ENCODE measurements around the gene NMT1.
A peak's percentile ranks its signal among the peaks of the same experiment; 100 is the strongest.
"Not testable (repeated sequence)": the region's sequence is repeated elsewhere in the genome, so short reads cannot be mapped to it uniquely, and the experiment has no call there.

NMT1 gene

DNA sequence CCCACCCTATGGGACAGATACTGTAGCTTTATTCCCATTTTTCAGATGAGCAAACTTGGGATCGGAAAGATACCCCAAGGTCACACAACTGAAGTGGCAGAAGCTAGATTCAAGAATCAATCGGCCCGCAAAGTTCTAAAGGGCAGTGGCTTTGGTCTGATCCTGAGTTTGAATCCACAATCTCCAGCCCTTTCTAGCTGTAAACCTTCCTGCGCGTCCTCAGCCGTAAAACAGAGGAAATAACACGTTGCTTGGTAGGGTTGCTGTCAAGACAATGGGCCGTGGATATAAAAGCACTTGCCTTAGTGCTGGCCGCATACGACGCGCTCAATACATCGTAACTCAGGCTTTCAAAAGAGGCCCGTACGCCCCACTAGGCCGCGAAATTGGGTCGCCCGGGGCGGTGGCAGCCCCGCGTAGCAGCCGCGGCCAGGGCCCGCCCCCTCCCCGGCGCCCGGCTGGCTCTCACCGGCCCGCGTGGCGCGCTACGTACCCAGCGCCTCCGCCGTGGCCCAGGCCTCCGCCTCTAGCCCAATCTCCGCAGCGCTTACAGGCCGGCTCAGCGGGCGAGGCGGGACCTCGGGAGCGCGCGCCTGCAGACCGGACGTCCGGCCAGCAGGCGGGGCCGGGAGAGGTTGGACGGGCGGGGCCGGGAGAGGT is 9.9 kb upstream of the NMT1 start, which contains the start of gene DCAKD:
TSS of gene DCAKD (minus strand) at position 573 of the 660 bp plus-strand sequence. CDS start 16,747 bp downstream, outside the sequence.
- Histone ChIP-seq H3K9me3 (ENCODE audit: control insufficient read depth, low read length) (no peaks in the 10 kb centered on the region), H3K4me3 (ENCODE audit: insufficient read depth, low read depth, low read length, poor library complexity, severe bottlenecking) (peak within 1 kb of the TSS; percentile 57), H3K27ac (ENCODE audit: insufficient read depth, low read length, poor library complexity, severe bottlenecking) (peak within 1 kb of the TSS; percentile 87), H3K27me3 (replicated peaks; ENCODE audit: control insufficient read depth, insufficient read depth, low read length, poor library complexity, severe bottlenecking) (no peaks in the 10 kb centered on the region), H3K36me3 (ENCODE audit: control insufficient read depth, insufficient read depth, low read length) (no peaks in the 10 kb centered on the region), H3K4me1 (ENCODE audit: control insufficient read depth, insufficient read depth, low read length, poor library complexity, severe bottlenecking) (peaks cover 14% of the 10 kb centered on the region)
- peak; percentile 83 to 88 (median 84) for DNase-seq

DNA sequence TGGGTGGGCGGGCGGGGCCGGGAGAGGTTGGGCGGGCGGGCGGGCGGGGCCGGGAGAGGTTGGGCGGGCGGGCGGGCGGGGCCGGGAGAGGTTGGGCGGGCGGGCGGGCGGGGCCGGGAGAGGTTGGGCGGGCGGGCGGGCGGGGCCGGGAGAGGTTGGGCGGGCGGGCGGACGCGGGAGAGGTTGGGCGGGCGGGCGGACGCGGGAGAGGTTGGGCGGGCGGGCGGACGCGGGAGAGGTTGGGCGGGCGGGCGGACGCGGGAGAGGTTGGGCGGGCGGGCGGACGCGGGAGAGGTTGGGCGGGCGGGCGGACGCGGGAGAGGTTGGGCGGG is 9.4 kb upstream of the NMT1 start:
- DNase-seq; H3K4me3 ChIP-seq (ENCODE audit: insufficient read depth, low read depth, low read length, poor library complexity, severe bottlenecking); H3K36me3 ChIP-seq (ENCODE audit: control insufficient read depth, insufficient read depth, low read length); H3K9me3 ChIP-seq (ENCODE audit: control insufficient read depth, low read length); H3K27me3 ChIP-seq (replicated peaks; ENCODE audit: control insufficient read depth, insufficient read depth, low read length, poor library complexity, severe bottlenecking): not testable (repeated sequence)
- H3K27ac ChIP-seq (ENCODE audit: insufficient read depth, low read length, poor library complexity, severe bottlenecking), result peak overlapping the region; percentile 70
- H3K4me1 ChIP-seq (ENCODE audit: control insufficient read depth, insufficient read depth, low read length, poor library complexity, severe bottlenecking), result peaks cover 14% of the 10 kb centered on the region

DNA sequence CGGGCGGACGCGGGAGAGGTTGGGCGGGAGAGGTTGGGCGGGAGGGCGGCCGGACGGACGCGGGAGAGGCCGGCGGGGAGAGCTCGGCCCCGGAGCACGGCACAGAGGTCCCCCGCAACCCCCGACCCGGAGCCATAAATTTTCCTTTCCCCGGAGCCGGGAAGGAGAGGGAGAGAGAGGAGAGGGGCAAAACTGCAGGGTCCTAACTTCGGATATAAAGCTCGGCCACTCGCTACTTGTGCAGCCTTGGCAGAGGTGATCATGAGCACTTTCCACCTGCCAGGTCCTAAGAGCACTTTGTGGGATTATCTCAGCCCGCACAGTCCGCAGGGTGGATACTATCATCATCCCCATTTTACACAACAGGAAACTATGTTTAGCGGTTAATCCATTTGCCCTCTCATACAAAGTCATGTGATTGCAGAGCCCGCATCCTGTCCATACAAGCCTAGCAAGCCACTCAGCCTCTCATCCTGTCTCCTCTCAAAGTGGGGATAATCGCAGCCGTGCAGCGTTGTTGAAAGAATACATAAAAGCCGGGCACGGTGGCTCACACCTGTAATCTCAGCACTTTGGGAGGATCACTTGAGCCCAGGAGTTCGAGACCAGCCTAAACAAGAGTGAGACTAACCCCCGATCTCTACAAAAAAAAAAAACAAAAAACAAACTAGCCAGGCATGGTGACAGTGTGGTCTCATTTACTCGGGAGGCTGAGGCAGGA is 8.9 kb upstream of the NMT1 start:
- Histone ChIP-seq H3K9me3 (ENCODE audit: control insufficient read depth, low read length) (no peaks in the 10 kb centered on the region), H3K36me3 (ENCODE audit: control insufficient read depth, insufficient read depth, low read length) (no peaks in the 10 kb centered on the region), H3K4me3 (ENCODE audit: insufficient read depth, low read depth, low read length, poor library complexity, severe bottlenecking) (peak overlapping the region; percentile 43), H3K27me3 (replicated peaks; ENCODE audit: control insufficient read depth, insufficient read depth, low read length, poor library complexity, severe bottlenecking) (no peaks in the 10 kb centered on the region), H3K4me1 (ENCODE audit: control insufficient read depth, insufficient read depth, low read length, poor library complexity, severe bottlenecking) (peaks cover 14% of the 10 kb centered on the region), H3K27ac (ENCODE audit: insufficient read depth, low read length, poor library complexity, severe bottlenecking) (peak overlapping the region; percentile 70)
- DNase-seq, result peak; percentile 33 to 44 (median 36)

DNA sequence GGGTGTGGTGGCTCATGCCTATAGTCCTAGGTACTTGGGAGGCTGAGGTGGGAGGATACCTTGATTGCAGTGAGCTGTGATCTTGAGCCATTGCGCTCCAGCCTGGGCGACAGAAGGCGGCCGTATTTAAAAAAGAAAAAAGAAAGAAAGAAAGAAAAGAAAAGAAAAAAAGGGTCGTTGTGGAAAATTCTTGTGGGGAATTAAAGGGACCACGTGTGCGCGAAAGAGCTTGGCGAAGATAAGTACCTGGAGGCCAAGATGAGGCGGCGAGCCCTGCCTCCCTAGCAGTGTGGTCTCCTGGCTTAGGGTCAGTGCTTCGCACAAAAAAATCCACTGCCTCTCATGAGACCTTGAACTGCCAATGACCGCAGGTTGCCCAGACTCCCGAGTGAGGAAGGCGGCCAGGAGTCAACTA is 728 bp upstream of the NMT1 start:
- peak overlapping the region; percentile 95 for H3K27ac ChIP-seq (ENCODE audit: insufficient read depth, low read length, poor library complexity, severe bottlenecking)
- no peaks in the 10 kb centered on the region for H3K27me3 ChIP-seq (replicated peaks; ENCODE audit: control insufficient read depth, insufficient read depth, low read length, poor library complexity, severe bottlenecking)
- H3K9me3 ChIP-seq (ENCODE audit: control insufficient read depth, low read length), result no peaks in the 10 kb centered on the region
- H3K36me3 ChIP-seq (ENCODE audit: control insufficient read depth, insufficient read depth, low read length), result no peaks in the 10 kb centered on the region
- peaks cover 25% of the 10 kb centered on the region for H3K4me1 ChIP-seq (ENCODE audit: control insufficient read depth, insufficient read depth, low read length, poor library complexity, severe bottlenecking)
- DNase-seq, result no peak
- peak overlapping the region; percentile 94 for H3K4me3 ChIP-seq (ENCODE audit: insufficient read depth, low read depth, low read length, poor library complexity, severe bottlenecking)

DNA sequence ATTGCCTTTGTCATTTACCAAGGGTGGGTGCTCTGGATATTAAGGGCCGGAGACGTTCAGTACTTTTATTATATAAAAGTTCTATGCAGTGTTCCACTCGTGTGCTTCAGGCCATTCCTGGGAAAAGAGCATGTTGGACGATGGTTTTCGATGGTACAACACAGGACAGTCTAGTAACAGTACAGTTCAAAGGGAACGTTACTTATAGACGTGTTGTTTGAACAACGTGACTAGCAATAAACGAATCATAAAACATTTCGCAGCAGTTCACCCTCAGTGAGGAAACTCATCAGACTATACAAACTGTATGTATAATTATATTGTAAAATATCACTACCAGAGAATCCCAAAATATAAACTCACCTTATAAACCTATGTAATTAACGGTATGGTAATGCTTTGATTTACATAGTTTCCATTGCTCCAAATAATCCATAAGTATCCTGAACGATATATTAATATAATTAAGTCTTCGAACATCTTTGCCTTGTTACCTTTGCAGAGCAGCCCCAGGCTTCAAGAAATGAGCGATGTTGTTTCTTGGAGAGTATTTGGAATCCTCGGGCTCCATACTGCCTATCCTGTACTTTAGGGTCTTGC is 589 bp downstream of the NMT1 start:
- peak overlapping the region; percentile 94 for H3K4me3 ChIP-seq (ENCODE audit: insufficient read depth, low read depth, low read length, poor library complexity, severe bottlenecking)
- peaks cover 25% of the 10 kb centered on the region for H3K4me1 ChIP-seq (ENCODE audit: control insufficient read depth, insufficient read depth, low read length, poor library complexity, severe bottlenecking)
- H3K36me3 ChIP-seq (ENCODE audit: control insufficient read depth, insufficient read depth, low read length), result no peaks in the 10 kb centered on the region
- no peaks in the 10 kb centered on the region for H3K27me3 ChIP-seq (replicated peaks; ENCODE audit: control insufficient read depth, insufficient read depth, low read length, poor library complexity, severe bottlenecking)
- peak overlapping the region; percentile 95 for H3K27ac ChIP-seq (ENCODE audit: insufficient read depth, low read length, poor library complexity, severe bottlenecking)
- H3K9me3 ChIP-seq (ENCODE audit: control insufficient read depth, low read length), result no peaks in the 10 kb centered on the region
- no peak for DNase-seq

DNA sequence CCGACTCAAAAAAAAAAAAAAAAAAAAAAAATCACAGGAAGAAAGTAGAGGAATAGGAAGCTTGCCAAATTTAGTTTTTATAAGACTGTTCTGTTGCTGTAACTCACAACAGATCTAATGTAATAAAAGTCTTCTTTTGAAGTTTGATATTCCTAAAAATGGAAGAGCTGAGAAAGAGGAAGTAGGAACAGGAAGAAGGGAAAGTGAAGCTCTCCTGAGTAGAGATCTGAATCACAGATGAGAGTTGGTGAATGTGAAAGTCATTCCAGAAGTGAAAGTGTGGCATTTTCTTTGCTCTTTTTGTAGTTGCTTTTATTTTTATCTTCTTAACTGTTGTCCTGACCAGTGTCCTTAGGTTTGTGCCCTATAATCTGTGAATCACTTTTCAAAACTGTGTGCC is 2.1 kb downstream of the NMT1 start:
- Histone ChIP-seq H3K36me3 (ENCODE audit: control insufficient read depth, insufficient read depth, low read length) (no peaks in the 10 kb centered on the region), H3K4me3 (ENCODE audit: insufficient read depth, low read depth, low read length, poor library complexity, severe bottlenecking) (no peak overlapping the region), H3K27me3 (replicated peaks; ENCODE audit: control insufficient read depth, insufficient read depth, low read length, poor library complexity, severe bottlenecking) (no peaks in the 10 kb centered on the region), H3K27ac (ENCODE audit: insufficient read depth, low read length, poor library complexity, severe bottlenecking) (no peak overlapping the region), H3K9me3 (ENCODE audit: control insufficient read depth, low read length) (no peaks in the 10 kb centered on the region), H3K4me1 (ENCODE audit: control insufficient read depth, insufficient read depth, low read length, poor library complexity, severe bottlenecking) (peaks cover 25% of the 10 kb centered on the region)
- DNase-seq, result no peak

DNA sequence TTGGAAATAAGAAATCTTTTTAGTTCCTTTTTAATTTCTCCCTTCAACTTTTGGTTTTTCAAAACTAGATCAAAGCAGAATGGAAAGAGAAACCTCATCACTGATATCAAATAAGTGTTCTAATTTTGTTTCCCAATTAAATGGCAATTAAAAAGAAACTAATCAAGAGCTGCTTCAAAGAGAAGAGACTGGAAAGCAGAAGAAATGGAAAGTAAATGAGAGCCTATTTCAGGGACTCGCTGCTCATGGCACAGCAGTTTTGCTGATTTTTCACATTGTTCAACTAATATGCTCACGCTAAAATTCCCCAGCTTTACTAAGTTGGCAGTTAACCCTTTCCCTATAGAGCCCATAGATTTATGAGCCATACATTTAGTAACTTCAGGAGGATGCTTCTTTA is 6.5 kb downstream of the NMT1 start:
- H3K9me3 ChIP-seq (ENCODE audit: control insufficient read depth, low read length), result no peaks in the 10 kb centered on the region
- H3K27ac ChIP-seq (ENCODE audit: insufficient read depth, low read length, poor library complexity, severe bottlenecking), result no peak overlapping the region
- DNase-seq, result no peak
- H3K4me1 ChIP-seq (ENCODE audit: control insufficient read depth, insufficient read depth, low read length, poor library complexity, severe bottlenecking), result peaks cover 5% of the 10 kb centered on the region
- H3K4me3 ChIP-seq (ENCODE audit: insufficient read depth, low read depth, low read length, poor library complexity, severe bottlenecking), result no peak overlapping the region
- peaks cover 8% of the 10 kb centered on the region for H3K36me3 ChIP-seq (ENCODE audit: control insufficient read depth, insufficient read depth, low read length)
- H3K27me3 ChIP-seq (replicated peaks; ENCODE audit: control insufficient read depth, insufficient read depth, low read length, poor library complexity, severe bottlenecking), result no peaks in the 10 kb centered on the region

DNA sequence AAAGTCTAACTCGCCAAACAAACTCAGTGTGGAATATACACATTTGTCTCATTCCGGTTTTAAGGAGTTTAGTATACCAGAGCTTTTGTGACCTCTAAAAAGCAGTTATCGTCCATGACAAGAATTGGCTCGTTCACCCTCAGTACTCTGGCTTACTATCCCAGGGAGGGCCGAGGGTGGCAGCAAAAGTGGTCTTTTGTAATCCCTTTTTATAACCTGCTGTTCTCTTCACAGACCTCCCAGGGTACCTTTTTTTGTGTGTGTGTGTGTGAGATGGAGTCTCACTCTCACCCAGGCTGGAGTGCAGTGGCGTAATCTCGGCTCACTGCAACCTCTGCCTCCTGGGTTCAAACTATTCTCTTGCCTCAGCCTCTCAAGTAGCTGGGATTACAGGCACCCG is 8.9 kb downstream of the NMT1 start:
- Histone ChIP-seq H3K4me1 (ENCODE audit: control insufficient read depth, insufficient read depth, low read length, poor library complexity, severe bottlenecking) (no peaks in the 10 kb centered on the region), H3K4me3 (ENCODE audit: insufficient read depth, low read depth, low read length, poor library complexity, severe bottlenecking) (no peak overlapping the region), H3K27me3 (replicated peaks; ENCODE audit: control insufficient read depth, insufficient read depth, low read length, poor library complexity, severe bottlenecking) (no peaks in the 10 kb centered on the region), H3K36me3 (ENCODE audit: control insufficient read depth, insufficient read depth, low read length) (peaks cover 10% of the 10 kb centered on the region), H3K27ac (ENCODE audit: insufficient read depth, low read length, poor library complexity, severe bottlenecking) (no peak overlapping the region), H3K9me3 (ENCODE audit: control insufficient read depth, low read length) (no peaks in the 10 kb centered on the region)
- no peak for DNase-seq

DNA sequence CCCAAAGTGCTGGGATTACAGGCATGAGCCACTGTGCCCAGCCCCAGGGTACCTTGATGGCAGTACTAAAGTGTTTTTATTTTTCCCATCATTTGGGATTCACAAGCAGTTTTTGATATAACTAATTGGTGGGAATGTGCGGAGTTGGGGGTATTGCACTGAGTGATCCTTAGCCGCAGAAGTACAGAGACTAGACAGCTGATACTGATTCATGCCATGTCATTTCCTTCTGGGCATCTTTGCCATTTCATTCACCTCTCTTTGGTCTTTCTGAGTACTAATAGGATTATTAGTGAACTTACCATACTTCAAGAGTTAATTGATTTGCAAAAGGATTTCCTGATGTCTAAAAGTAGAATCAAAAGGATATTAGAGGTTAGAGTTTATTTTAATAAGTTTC is 9.7 kb downstream of the NMT1 start:
- H3K36me3 ChIP-seq (ENCODE audit: control insufficient read depth, insufficient read depth, low read length), result peaks cover 10% of the 10 kb centered on the region

DNA sequence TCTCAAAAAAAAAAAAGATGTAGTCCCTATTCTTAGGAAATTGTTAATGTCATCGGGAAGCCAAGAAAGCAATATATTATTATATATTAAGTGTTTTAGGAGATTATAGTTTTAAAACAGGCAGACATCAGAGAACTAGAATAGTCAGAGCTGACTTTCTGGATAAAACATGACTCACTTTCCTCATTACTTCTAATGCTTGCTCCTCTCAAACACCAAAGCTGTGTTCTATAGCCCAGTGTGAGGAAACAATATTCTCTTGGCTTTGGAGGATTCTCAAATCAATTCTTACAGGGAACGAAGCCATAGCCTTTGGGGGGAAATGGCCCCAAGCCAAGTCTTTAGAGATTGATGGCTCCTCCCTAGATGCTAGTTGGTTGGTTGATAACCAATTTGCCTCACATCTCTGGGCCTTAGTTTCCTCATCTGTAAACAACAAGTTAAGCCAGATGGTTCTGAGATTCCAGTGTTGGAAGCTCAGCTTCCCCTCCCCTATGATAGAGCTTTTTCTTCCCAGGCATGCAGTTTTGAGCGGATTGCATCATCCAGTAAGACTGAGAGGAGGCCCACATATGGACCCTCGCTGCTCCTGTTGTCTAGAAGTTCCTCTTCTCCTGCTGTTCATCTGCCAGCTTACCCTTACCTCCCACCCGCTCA is 12.4 kb downstream of the NMT1 start:
- Histone ChIP-seq H3K36me3 (ENCODE audit: control insufficient read depth, insufficient read depth, low read length) (peaks cover 10% of the 10 kb centered on the region), H3K27ac (ENCODE audit: insufficient read depth, low read length, poor library complexity, severe bottlenecking) (no peak overlapping the region), H3K27me3 (replicated peaks; ENCODE audit: control insufficient read depth, insufficient read depth, low read length, poor library complexity, severe bottlenecking) (no peaks in the 10 kb centered on the region), H3K4me1 (ENCODE audit: control insufficient read depth, insufficient read depth, low read length, poor library complexity, severe bottlenecking) (no peaks in the 10 kb centered on the region), H3K9me3 (ENCODE audit: control insufficient read depth, low read length) (no peaks in the 10 kb centered on the region), H3K4me3 (ENCODE audit: insufficient read depth, low read depth, low read length, poor library complexity, severe bottlenecking) (no peak overlapping the region)
- no peak for DNase-seq

More for the DNA sequence above, 9.7 kb downstream of the NMT1 start:
- no peaks in the 10 kb centered on the region for H3K27me3 ChIP-seq (replicated peaks; ENCODE audit: control insufficient read depth, insufficient read depth, low read length, poor library complexity, severe bottlenecking)
- no peak overlapping the region for H3K27ac ChIP-seq (ENCODE audit: insufficient read depth, low read length, poor library complexity, severe bottlenecking)
- no peaks in the 10 kb centered on the region for H3K9me3 ChIP-seq (ENCODE audit: control insufficient read depth, low read length)
- H3K4me1 ChIP-seq (ENCODE audit: control insufficient read depth, insufficient read depth, low read length, poor library complexity, severe bottlenecking), result no peaks in the 10 kb centered on the region
- no peak for DNase-seq
- no peak overlapping the region for H3K4me3 ChIP-seq (ENCODE audit: insufficient read depth, low read depth, low read length, poor library complexity, severe bottlenecking)
